ENCODE measurements around the gene MKX. TPM values are rescaled to one million over a fixed set of nuclear protein-coding genes. Genes with fewer than 3 reads are reported as not detected.

Gene MKX, protein sequence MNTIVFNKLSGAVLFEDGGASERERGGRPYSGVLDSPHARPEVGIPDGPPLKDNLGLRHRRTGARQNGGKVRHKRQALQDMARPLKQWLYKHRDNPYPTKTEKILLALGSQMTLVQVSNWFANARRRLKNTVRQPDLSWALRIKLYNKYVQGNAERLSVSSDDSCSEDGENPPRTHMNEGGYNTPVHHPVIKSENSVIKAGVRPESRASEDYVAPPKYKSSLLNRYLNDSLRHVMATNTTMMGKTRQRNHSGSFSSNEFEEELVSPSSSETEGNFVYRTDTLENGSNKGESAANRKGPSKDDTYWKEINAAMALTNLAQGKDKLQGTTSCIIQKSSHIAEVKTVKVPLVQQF
- total RNA-seq (2014; rRNA removed; shearing (Covaris generic)) = not detected in 2 replicates

DNA sequence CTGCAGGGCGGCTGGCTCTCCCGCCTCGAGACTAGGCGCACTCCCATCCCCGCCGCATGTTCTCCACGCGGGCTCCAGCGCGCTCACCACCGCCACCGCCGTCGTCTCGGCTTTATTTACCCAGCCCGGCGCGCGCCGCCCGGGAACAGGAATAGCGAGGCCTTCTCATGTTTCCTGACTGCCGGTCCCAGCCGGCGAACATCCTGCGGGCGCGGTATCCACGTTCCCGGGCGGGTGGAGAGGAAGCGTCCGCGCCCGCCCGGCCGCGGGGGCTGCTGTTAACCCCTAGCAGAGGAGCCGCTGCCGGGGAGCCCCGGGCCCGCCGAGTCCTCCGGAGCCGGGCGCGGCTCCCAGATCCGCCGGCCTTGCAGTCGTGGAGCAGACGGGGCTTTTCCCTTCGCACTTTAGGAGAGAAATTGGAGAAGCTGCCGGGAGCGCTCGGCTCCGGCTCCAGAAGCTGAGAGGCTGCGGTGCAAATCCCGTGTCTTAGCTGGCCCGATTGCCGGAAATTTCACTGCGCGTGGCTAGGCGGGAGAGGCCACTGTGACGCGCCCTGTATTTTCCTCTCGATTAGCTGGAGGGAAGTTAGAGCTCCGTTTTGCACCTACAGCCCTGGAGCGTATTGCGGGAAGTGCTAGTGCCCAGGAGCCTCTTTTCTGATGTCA, at the start of gene MKX:
Gene MKX (minus strand): TSS at position 88 of the 665 bp plus-strand sequence. CDS start 2,404 bp downstream, outside the sequence.
- in situ Hi-C loops (cut with HindIII; ENCODE audit: low sequenced_read_pairs) = no loop called here
- no peak for DNase-seq (ENCODE audit: low spot score)

DNA sequence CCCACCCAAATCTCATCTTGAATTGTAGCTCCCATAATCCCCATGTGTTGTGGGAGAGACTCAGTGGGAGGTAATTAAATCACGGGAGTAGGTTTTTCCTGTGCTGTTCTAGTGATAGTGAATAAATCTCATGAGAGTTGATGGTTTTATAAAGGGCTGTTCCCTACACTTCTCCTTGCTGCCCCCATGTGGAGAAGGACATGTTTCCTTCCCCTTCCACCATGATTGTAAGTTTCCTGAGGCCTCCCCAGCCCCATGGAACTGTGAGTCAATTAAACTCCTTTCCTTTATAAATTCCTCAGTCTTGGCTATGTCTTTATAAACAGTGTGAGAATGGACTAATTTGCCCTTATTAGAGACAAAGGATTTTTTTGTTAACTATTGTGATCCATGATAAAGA, 48.5 kb upstream of the MKX start:
- no peak for DNase-seq (ENCODE audit: low spot score)
- in situ Hi-C loops (cut with HindIII; ENCODE audit: low sequenced_read_pairs) = no loop called here

DNA sequence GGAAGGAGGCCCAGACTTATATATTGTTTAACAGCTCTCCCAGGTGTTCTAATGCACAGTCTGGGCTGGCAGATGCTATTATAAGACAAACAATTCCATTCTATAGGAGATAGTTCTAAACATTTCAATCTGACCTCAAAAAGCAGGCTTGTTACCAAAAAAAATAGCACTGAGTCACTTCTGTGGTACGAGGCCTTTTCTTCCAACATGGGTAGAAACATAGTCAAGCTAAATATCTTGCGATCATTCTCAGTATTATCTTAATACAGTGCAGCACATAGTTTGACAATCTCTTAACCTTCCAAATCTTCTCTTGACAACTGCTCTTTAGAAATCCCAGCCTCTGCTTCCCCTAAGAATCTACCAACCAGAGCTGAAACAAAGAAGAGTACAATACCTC, 46.6 kb upstream of the MKX start:
- no peak for DNase-seq (ENCODE audit: low spot score)
- in situ Hi-C loops (cut with HindIII; ENCODE audit: low sequenced_read_pairs) = no loop called here

DNA sequence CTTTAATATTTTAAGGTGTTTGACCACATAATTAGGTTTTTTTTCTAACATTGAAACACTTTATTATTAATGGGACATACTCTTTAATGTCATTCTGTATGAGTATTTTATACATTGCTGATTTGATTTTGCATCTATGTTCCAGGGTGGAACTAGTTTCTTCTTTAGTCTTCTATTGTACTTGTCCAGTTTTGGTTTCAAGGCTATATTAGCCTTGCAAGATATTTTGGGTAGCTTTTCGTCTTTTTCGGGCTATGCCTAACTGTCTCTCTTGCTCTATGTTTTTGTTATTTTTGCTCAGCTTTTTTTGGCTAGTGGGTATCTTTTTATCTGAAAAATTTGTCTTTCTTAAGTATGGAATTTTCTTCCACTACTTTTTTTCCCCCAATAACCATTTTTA, 38.7 kb upstream of the MKX start:
- in situ Hi-C loops (cut with HindIII; ENCODE audit: low sequenced_read_pairs) = no loop called here
- DNase-seq (ENCODE audit: low spot score) = no peak

DNA sequence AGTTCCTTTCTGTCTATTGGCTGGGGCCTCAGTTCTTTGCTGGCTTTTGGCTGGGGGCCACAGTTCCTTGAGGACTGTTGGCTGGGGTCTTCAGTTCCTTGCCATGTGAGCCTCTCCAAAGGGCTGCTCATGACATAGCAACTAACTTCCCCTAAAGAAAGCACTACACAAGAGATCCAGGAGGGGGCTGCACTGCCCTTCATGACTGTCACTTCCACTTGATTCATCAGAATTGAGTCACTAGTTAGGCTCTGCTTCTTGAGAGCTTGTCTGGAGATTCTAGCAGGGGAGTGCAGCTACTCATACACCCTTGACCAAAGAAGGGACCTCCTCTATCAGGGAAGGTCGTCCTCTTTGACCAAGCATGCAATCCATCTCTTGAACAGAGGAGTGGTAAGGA, 38.0 kb upstream of the MKX start:
- peak; percentile 3 for DNase-seq (ENCODE audit: low spot score)
- in situ Hi-C loops (cut with HindIII; ENCODE audit: low sequenced_read_pairs) = no loop called here

DNA sequence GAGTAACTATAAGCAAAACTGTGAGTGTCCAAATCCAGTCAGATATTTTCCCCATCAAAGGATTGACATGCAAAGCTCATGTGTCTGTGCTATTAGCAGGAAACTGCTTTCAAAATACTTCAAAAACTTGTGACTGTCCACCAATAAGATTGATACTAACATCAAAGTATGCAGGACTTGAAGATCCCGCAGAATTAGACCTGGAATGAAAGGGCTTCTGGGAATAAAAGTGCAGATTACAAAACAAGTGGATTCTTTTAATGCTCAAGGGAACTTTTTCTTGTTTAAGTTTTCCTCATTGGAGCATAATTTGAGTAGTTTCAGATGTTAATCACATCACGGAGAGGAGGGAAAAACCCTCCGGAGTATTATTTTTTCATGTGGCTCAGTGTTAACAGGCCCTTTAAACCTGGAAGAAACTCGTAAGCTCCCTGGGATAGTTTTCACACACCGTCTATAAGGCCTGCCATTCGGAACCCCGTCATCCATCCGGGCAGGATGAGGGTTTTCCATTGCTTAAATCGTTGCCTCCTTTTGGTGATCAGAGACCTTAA, 33.9 kb upstream of the MKX start:
- in situ Hi-C loops (cut with HindIII; ENCODE audit: low sequenced_read_pairs) = no loop called here

DNA sequence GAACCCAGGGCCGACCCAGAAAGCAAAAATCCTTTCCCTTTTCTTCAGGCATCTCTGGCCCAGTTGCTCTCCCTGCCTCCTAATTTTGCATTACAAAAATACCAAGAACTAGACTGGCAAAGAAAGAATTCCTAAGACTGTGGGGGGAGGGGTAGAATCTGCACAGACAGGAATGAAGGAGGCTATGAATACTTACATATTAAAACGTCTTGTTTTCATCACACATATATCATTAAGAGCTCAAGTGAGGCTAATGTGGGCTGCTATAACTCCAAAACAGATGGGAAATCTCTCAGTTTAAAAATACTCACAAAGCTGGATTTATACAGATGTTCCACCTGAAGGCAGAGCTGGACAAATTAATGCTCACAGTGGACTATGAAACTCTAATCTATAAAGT, 29.2 kb upstream of the MKX start:
- in situ Hi-C loops (cut with HindIII; ENCODE audit: low sequenced_read_pairs) = no loop called here
- DNase-seq (ENCODE audit: low spot score) = no peak

More for the DNA sequence above, 33.9 kb upstream of the MKX start:
- no peak for DNase-seq (ENCODE audit: low spot score)

DNA sequence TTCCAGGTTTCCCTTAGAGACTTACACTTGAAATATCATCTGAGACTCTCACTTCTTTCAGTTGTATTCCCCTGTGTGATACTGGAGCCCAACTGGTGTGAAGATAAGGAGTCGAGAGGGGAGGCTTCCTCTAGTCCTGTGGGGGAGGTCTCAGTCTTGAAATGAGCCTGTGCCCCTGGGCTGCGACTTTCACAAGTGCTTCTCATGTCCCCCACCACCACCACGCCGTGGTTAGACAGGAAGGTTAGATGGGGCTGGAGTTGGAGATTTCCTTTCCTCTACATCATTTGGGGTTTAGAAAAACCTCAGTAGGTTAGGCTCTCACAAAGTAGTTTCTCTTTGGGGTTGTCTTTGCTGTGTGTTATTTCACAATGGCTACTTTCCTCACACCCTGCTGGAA, 25.6 kb upstream of the MKX start:
- in situ Hi-C loops (cut with HindIII; ENCODE audit: low sequenced_read_pairs) = no loop called here
- no peak for DNase-seq (ENCODE audit: low spot score)

DNA sequence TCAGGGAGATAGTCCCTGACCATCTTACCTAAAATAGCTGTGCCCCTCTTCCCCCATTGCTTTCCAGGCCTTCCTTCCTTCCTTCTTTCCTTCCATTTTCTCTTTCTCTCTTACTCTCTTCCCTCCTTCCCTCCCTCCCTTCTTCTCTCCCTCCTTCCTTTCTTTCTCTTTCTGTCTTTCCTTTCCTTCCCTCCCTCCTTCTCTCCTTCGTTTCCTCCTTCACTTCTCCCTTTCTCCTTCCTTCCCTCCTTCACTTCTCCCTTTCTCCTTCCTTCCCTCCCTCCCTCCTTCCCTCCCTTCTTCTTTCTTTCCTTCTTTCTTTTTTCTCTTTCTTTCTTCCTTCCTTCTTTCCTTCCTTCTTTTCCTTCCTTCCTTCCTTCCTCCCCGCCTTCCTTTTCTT, 24.6 kb upstream of the MKX start:
- in situ Hi-C loops (cut with HindIII; ENCODE audit: low sequenced_read_pairs) = no loop called here
- DNase-seq (ENCODE audit: low spot score) = no peak

DNA sequence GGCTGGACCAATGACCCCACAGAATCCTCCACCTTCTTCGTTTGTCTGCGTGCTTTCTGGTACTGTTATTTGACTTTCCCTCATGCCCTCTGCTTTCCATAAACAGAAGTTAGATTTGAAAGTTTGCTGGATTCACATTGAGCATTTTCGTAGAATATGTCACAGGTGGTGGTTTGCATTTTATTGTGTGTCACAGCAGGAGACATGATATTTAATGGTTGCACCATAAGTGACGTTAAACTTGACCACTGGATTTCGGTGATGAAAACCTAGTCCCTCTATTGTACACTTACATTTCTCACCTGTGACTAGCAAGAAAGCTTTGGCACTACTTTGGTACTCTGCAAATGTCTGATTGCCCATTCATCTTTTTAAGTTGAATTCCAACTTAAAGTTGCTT, 15.2 kb upstream of the MKX start:
- no peak for DNase-seq (ENCODE audit: low spot score)
- in situ Hi-C loops (cut with HindIII; ENCODE audit: low sequenced_read_pairs) = no loop called here

DNA sequence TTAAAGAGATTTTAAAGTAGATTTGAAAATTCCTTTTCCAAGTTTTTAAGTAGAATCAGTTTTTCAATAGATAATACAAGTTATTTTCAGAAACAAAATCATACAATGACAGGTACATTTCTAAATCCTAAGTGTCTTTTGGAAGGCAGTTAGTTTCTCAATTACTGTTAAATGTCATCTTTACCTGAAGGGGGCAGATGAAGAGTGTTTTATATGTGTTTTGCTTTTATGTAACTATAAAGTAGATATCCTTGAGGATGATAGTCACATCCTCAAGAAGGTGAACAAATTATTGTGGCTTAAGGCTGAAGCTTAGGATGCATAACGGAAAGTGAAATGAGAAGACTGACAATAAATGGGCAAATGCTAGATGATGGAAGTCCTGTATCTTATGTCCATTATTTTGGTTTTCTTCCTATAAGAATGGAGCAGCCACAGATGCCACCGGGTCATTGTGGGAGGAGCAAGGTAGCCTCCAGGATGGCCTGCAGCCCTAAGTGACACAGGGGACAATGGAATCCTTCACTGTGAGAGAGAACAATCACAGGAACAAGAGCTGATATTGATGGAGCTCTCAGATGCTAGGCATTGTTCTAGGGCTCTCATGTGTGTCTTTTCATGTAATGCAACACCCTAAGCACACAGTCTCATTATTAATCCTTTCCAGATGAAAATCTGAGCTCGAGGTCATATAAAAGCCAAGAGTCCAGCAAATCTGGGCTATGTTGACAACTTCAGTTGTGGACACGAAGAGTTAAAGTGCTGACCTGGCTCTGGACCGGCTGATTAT, 14.1 kb upstream of the MKX start:
- in situ Hi-C loops (cut with HindIII; ENCODE audit: low sequenced_read_pairs) = no loop called here
- no peak for DNase-seq (ENCODE audit: low spot score)

DNA sequence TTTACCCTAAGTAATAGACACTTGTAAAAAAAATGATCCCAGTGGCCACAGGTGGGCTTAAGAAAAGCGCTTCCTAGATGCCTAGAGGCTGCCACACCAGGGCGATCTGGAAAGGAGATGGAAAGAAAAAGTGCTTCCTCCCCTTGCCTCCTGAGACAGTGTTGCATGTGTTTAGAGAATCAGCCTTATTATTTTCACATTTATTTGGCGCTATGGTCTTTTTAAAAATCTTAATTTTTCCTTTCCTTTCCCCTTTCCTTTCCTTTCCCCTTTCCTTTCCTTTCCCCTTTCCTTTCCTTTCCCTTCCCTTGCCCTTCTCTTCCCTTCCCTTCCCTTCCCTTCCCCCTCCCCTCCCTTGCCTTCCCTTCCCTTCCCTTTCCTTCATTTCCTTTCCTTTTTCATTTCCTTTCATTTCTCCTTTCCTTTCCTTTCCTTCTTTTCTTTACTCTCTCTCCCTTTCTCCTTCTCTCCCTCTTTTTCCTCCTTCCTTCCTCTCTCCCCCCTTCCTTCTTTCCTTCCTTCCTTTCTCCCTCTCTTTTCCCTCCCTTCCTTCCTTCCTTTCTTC, 7.1 kb upstream of the MKX start:
- in situ Hi-C loops (cut with HindIII; ENCODE audit: low sequenced_read_pairs) = no loop called here
- no peak for DNase-seq (ENCODE audit: low spot score)

DNA sequence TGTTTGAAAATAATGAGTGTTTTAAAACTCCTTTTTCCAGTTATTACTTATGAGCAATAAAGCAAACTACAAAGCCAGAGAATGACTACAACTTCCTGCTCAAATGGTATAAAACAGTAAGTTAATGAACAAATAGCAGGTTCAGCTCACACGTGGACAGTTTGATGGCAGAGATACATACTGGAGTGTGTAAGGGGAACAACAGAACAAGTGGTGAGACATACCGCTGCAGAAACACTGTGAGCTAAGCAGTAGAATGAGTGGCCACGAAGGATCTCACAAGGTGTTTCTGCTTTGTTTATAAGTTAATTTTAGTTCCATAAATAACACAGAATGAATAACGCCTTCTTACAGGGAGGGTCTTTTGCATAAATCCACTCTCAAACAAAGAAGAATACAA, 3.0 kb upstream of the MKX start:
- no peak for DNase-seq (ENCODE audit: low spot score)
- in situ Hi-C loops (cut with HindIII; ENCODE audit: low sequenced_read_pairs) = no loop called here

DNA sequence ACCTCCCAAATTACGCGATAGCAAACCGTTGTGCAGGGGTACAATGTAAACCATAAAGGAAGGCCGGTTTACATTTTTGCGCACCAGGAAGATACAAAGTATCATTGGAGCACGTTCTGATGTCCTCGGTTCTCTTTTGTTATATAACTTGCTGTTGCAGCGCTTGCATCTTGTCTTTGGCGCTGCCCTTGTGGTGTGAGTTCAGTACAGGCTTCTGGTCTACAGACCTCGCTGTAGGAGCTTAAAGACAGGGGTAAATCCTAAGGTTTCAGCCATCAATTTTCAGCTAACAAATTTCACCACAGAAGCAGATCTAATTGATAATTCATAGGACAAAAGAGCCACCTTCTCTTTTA, 1.5 kb upstream of the MKX start:
- in situ Hi-C loops (cut with HindIII; ENCODE audit: low sequenced_read_pairs) = no loop called here
- DNase-seq (ENCODE audit: low spot score) = no peak

DNA sequence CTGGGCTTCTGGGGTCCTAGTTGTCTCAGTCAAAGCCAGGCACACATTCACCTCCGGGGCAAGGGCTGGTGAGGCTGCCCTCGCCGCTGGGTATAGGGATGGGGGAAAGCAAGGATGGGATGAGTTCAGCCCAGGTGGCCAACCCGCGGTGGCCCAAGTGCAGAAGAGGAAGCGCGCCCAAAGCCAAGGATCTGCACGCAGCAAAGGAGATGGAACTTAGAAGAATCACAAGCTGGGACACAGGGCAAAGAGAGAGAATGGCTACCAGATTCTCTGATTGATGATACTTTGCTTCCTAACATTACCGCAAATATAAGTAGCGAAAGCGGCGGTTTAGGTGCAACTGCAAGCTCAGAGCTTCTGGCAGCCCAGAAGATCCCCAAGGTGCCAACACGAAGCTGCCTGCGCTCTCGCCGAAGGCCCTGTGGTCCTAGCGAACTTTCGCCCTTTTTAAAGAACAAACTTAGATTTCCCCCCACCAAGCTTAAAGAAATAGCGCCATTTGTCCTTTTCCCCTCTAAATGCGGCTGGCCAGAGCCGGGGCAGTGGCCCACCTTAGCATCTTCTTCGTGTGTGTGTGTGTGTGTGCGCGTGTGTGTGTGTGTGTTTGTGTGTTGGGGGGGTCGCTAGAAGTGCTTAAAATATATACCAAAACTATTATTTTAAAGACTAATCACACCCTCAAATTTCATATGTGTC, 927 bp upstream of the MKX start:
- in situ Hi-C loops (cut with HindIII; ENCODE audit: low sequenced_read_pairs) = no loop called here
- DNase-seq (ENCODE audit: low spot score) = no peak

DNA sequence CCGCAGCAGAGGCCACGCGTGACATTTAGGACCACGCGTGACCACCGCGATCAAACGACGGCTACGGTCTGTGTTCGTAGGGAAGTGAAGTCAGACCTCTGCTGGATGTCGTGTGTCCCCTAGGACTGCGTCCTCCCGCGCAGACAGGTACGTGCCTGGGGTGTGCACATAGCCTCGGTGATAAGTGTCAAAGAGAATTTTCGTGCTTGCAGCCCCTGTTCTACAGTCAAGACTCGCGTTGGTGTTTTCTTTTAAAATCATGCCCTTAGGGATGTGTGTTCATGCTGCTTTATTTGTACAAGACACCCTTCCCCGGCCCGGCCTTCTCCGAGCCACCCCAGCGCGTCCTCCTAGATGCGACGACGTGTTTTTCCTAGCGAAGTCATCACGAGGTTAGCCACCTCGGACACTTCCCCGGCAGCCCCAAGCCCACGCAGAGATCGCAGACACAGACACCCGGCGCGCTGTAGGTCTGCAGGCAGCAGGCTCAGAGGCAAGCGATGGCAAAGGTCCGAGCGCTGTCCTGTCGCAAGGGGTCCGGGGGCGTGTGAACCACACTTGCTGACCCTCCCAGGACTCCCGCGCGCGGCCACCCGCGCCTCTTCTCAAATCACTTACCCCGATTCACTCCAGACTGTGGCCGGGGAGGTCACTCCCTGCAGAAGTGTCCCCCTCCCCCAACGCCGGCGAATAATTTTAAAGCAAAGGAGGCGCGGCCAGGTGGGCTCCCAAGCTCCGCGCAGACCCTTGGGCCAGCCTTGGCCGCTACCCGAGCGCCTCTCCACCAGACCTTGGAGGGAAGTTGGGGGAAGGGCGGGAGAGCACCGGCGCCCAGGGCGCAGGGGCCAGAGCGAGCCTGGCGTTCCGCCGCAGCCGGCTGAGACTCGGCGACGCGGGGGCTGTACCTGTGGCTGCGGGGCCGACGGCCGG, 552 bp downstream of the MKX start:
- in situ Hi-C loops (cut with HindIII; ENCODE audit: low sequenced_read_pairs) = no loop called here
- DNase-seq (ENCODE audit: low spot score) = no peak

DNA sequence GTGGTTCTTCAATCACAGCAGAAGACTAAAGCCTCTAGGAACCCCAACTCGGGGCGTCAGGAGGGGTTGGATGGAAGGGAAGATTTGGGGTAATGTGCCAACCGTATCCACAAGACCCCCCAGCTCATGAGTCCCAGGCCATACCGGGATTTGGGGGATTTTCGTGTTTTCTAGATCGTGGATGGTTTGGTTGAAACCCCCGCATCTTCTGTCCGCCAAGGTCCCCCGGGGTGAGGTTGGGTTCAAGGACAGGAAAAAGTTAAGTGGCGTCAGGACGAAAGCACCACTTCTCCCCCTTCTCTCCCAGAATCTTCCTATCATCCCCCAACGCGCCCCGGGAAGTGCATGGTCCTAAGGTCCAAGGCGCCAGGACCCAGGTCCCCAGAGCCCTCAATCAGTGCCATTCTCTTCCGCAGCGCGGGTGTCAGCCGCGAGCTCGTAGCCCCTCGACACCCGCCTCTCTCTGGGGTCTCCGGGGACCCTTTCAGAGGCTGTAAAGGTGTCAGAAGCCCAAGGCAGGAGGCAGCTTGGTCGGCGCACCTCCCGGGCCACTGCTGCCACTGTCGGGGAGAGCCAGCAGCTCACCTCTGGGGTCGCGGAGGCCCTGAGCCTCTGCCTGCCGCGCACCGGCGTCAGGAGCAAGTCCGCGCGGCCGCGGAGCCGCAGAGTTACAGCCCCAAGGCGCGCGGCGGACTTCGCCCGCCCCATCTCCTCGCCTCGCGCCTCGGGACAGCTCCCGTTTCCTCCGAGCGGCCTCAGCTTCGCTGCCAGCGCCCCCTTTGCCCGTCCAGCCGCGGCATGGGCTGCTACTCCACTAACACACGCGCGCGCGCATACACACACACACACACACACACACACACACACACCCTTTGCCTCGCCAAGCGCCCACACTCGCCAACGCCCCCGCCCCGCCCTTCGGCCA, 1.5 kb downstream of the MKX start:
- in situ Hi-C loops (cut with HindIII; ENCODE audit: low sequenced_read_pairs) = no loop called here
- DNase-seq (ENCODE audit: low spot score) = no peak
